H9 (cell line): Measurements from ENCODE around the gene CALM1. TPM values are rescaled to one million over a fixed set of nuclear protein-coding genes. Genes with fewer than 3 reads are reported as not detected.

Experiments
- DNase-seq: peaks from one replicate; pipeline ENCODE4 v3.0.0-alpha.2; 2017
- H2AFZ ChIP-seq: one replicate; pipeline ENCODE4 v1.6.1; 2013; ENCODE audit warnings: mild to moderate bottlenecking, low read length, control low read depth, moderate library complexity
- H2AK5ac ChIP-seq: 2 replicates; pipeline ENCODE4 v1.6.1; 2013; ENCODE audit warnings: low read length, control low read depth, mixed read lengths; ENCODE audit not compliant: insufficient read length
- H2BK120ac ChIP-seq: one replicate; pipeline ENCODE4 v1.6.1; 2013; ENCODE audit warnings: low read depth, mild to moderate bottlenecking, low read length, control low read depth, inconsistent platforms; ENCODE audit not compliant: poor library complexity, severe bottlenecking
- H2BK12ac ChIP-seq: 2 replicates; pipeline ENCODE4 v1.6.1; 2013; ENCODE audit warnings: low read length, control low read depth, mixed read lengths, low read depth; ENCODE audit not compliant: insufficient read length
- H2BK15ac ChIP-seq: 2 replicates; pipeline ENCODE4 v1.6.1; 2013; ENCODE audit warnings: low read depth, low read length, control low read depth
- H2BK20ac ChIP-seq: one replicate; pipeline ENCODE4 v1.6.1; 2013; ENCODE audit warnings: low read depth, mild to moderate bottlenecking, low read length, control low read depth, inconsistent platforms; ENCODE audit not compliant: poor library complexity, severe bottlenecking
- H2BK5ac ChIP-seq: 2 replicates; pipeline ENCODE4 v1.6.1; 2013; ENCODE audit warnings: low read length, control low read depth, mixed read lengths; ENCODE audit not compliant: insufficient read length
- H3K14ac ChIP-seq: 2 replicates; pipeline ENCODE4 v1.6.1; 2013; ENCODE audit warnings: low read length, control low read depth; ENCODE audit not compliant: insufficient read depth
- H3K18ac ChIP-seq: 2 replicates; pipeline ENCODE4 v1.6.1; 2013; ENCODE audit warnings: low read depth, mild to moderate bottlenecking, mixed read lengths, low read length, control low read depth; ENCODE audit not compliant: insufficient read length
- H3K23ac ChIP-seq: 2 replicates; pipeline ENCODE4 v1.6.1; 2013; ENCODE audit warnings: low read length, control low read depth, mixed read lengths, low read depth; ENCODE audit not compliant: insufficient read length
- H3K23me2 ChIP-seq: 2 replicates; pipeline ENCODE4 v1.6.1; 2013; ENCODE audit warnings: low read depth, mild to moderate bottlenecking, mixed read lengths, low read length, control low read depth; ENCODE audit not compliant: insufficient read length, poor library complexity, severe bottlenecking
- H3K27ac ChIP-seq: 2 replicates; pipeline ENCODE4 v1.5.1; 2013; ENCODE audit warnings: low read length, control low read depth, mixed read lengths, low read depth; ENCODE audit not compliant: insufficient read length
- H3K27me3 ChIP-seq: 2 replicates; pipeline ENCODE4 v1.6.1; 2013; ENCODE audit warnings: low read length, control low read depth, inconsistent platforms; ENCODE audit not compliant: insufficient read depth
- H3K4ac ChIP-seq: 2 replicates; pipeline ENCODE4 v1.6.1; 2013; ENCODE audit warnings: low read depth, mild to moderate bottlenecking, control low read depth, inconsistent platforms, low read length, moderate library complexity
- H3K4me1 ChIP-seq: 2 replicates; pipeline ENCODE4 v1.6.1; 2013; ENCODE audit warnings: low read length, control low read depth, inconsistent platforms; ENCODE audit not compliant: insufficient read depth
- H3K4me2 ChIP-seq: 2 replicates; pipeline ENCODE4 v1.6.1; 2013; ENCODE audit warnings: low read length, control low read depth, mixed read lengths; ENCODE audit not compliant: insufficient read length, insufficient read depth
- H3K56ac ChIP-seq: 2 replicates; pipeline ENCODE4 v1.6.1; 2013; ENCODE audit warnings: low read depth, mild to moderate bottlenecking, mixed read lengths, low read length, control low read depth; ENCODE audit not compliant: insufficient read length
- H3K79me1 ChIP-seq: 2 replicates; pipeline ENCODE4 v1.6.1; 2013; ENCODE audit warnings: low read depth, mild to moderate bottlenecking, moderate library complexity, low read length, control low read depth, inconsistent platforms; ENCODE audit not compliant: insufficient read depth, poor library complexity, severe bottlenecking
- H3K79me2 ChIP-seq: 2 replicates; pipeline ENCODE4 v1.6.1; 2013; ENCODE audit warnings: low read length, control low read depth, inconsistent platforms; ENCODE audit not compliant: insufficient read depth
- H3K9ac ChIP-seq: 2 replicates; pipeline ENCODE4 v1.6.1; 2013; ENCODE audit warnings: low read length, control low read depth, mixed read lengths; ENCODE audit not compliant: insufficient read length; ENCODE audit errors: extremely low read depth
- H3K9me3 ChIP-seq: one replicate; pipeline ENCODE4 v1.6.1; 2013; ENCODE audit warnings: low read depth, low read length, inconsistent platforms; ENCODE audit not compliant: control insufficient read depth
- H3T11ph ChIP-seq: one replicate; pipeline ENCODE4 v1.6.1; 2013; ENCODE audit warnings: mild to moderate bottlenecking, low read length, control low read depth, inconsistent platforms
- H4K20me1 ChIP-seq: one replicate; pipeline ENCODE4 v1.6.1; 2013; ENCODE audit not compliant: control insufficient read depth, insufficient read length, insufficient read depth
- H4K5ac ChIP-seq: 2 replicates; pipeline ENCODE4 v1.6.1; 2013; ENCODE audit warnings: low read depth, mild to moderate bottlenecking, mixed read lengths, low read length, control low read depth; ENCODE audit not compliant: insufficient read length
- H4K8ac ChIP-seq: replicated peaks from 2 replicates; pipeline ENCODE4 v1.6.1; 2013; ENCODE audit warnings: low read length, control low read depth, mixed read lengths, low read depth; ENCODE audit not compliant: insufficient read length
- H4K91ac ChIP-seq: 2 replicates; pipeline ENCODE4 v1.6.1; 2013; ENCODE audit warnings: low read depth, mild to moderate bottlenecking, moderate library complexity, mixed read lengths, low read length, control low read depth; ENCODE audit not compliant: insufficient read length
- H3K27ac Mint-ChIP-seq, 3 experiments: 2 replicates in 2 of 3; 3 replicates in 1 of 3; pipeline ENCODE4 v1.8.0; 2020 to 2021; ENCODE audit warnings: mixed read lengths in 3 of 3, mild to moderate bottlenecking in 1 of 3, moderate library complexity in 1 of 3
- H3K27me3 Mint-ChIP-seq: 2 replicates; pipeline ENCODE4 v1.8.0; 2021; ENCODE audit warnings: low read depth, mild to moderate bottlenecking, moderate library complexity, mixed read lengths
- H3K36me3 Mint-ChIP-seq, 3 experiments: 2 replicates in 2 of 3; 3 replicates in 1 of 3; pipeline ENCODE4 v1.8.0; 2020 to 2021; ENCODE audit warnings: low read depth in 3 of 3, mixed read lengths in 3 of 3; ENCODE audit not compliant: insufficient read depth in 1 of 3
- H3K4me1 Mint-ChIP-seq, 2 experiments: 2 replicates each; pipeline ENCODE4 v1.8.0; 2020; ENCODE audit warnings: mixed read lengths in 2 of 2
- H3K4me3 Mint-ChIP-seq, 2 experiments: 2 replicates in 1 of 2; 3 replicates in 1 of 2; pipeline ENCODE4 v1.8.0; 2020 to 2021; ENCODE audit warnings: mild to moderate bottlenecking in 2 of 2, mixed read lengths in 2 of 2, moderate library complexity in 1 of 2
- H3K9me3 Mint-ChIP-seq, 2 experiments: 2 replicates in 1 of 2; 3 replicates in 1 of 2; pipeline ENCODE4 v1.8.0; 2020; ENCODE audit warnings: mild to moderate bottlenecking in 2 of 2, mixed read lengths in 2 of 2, moderate library complexity in 1 of 2
- WGBS: extraction: QIAGEN DNeasy Blood & Tissue Kit; methylation state at CpG from one replicate; pipeline ENCODE4 v1.1.7; 2013; ENCODE audit warnings: missing lambda C conversion rate, low lambda C conversion rate, mixed read lengths; ENCODE audit not compliant: insufficient read length; ENCODE audit errors: extremely low coverage; 5-methylcytosine and 5-hydroxymethylcytosine counted together
- total RNA-seq: library from RNA; stranded (reverse); gene quantifications from 2 replicates; pipeline ENCODE4 v1.2.1, GENCODE V29; 2021
- TF ChIP-seq, protein P1 (sequence below): fragments of 200-600 bp; sonication (generic); conservative IDR thresholded peaks from 3 replicates; pipeline ENCODE4 v1.8.0; 2021; ENCODE audit warnings: antibody characterized with exemption, mild to moderate bottlenecking

Gene CALM1
- total RNA-seq, 1 experiment from 2014 or later, result 354 TPM

GRCh38 chr14:90434370-90435020 lies 37.7 kb downstream of the CALM1 start:
- Histone ChIP-seq H4K20me1 (no peaks in the 10 kb centered on the region), H3K56ac (no peak overlapping the region), H3K27me3 (no peaks in the 10 kb centered on the region), H3K79me1 (no peaks in the 10 kb centered on the region), H3T11ph (no peak overlapping the region), H2BK5ac (no peak overlapping the region), H3K9ac (no peak overlapping the region), H2AFZ (no peak overlapping the region), H2BK15ac (no peak overlapping the region), H3K79me2 (no peaks in the 10 kb centered on the region), H3K23ac (no peak overlapping the region), H3K18ac (no peak overlapping the region), H2BK12ac (no peak overlapping the region), H3K14ac (0 out of 2 replicates have a peak overlapping the region, but pooled peaks have one; percentile 13), H3K4ac (no peak overlapping the region), H3K4me1 (no peaks in the 10 kb centered on the region; the same call in 1 of the 2 replicates), H3K27ac (no peak overlapping the region), H4K5ac (no peak overlapping the region), H2BK20ac (no peak overlapping the region), H2AK5ac (no peak overlapping the region), H2BK120ac (no peak overlapping the region), H3K9me3 (no peaks in the 10 kb centered on the region), H3K4me2 (no peak overlapping the region), H3K23me2 (no peaks in the 10 kb centered on the region), H4K91ac (no peak overlapping the region), H4K8ac (no peak overlapping the region)
- no CpG with 5 or more reads among the region's 9 CpGs for WGBS
- Mint-ChIP-seq H3K36me3 (no peaks in the 10 kb centered on the region; a peak in 1 of 7 replicates), H3K4me3 (no peak overlapping the region), H3K9me3 (no peaks in the 10 kb centered on the region; a peak in 1 of 5 replicates), H3K4me1 (peaks cover 14 to 22% of the 10 kb centered on the region in 2 experiments), H3K27ac (peak overlapping the region in 1 of 3 experiments; percentile 88; a peak in 1 of 7 replicates), H3K27me3 (no peaks in the 10 kb centered on the region; the same call in 1 of the 2 replicates)
- no peak for DNase-seq
- TF ChIP-seq, protein P1, sequence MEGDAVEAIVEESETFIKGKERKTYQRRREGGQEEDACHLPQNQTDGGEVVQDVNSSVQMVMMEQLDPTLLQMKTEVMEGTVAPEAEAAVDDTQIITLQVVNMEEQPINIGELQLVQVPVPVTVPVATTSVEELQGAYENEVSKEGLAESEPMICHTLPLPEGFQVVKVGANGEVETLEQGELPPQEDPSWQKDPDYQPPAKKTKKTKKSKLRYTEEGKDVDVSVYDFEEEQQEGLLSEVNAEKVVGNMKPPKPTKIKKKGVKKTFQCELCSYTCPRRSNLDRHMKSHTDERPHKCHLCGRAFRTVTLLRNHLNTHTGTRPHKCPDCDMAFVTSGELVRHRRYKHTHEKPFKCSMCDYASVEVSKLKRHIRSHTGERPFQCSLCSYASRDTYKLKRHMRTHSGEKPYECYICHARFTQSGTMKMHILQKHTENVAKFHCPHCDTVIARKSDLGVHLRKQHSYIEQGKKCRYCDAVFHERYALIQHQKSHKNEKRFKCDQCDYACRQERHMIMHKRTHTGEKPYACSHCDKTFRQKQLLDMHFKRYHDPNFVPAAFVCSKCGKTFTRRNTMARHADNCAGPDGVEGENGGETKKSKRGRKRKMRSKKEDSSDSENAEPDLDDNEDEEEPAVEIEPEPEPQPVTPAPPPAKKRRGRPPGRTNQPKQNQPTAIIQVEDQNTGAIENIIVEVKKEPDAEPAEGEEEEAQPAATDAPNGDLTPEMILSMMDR, result no peak
